ENCODE results near the gene NRL.

The NRL gene

GRCh38 chr14:24098927-24099813 is 15.6 kb downstream of the NRL start:
- DNase-seq, result no peak

- no peak for DNase-seq
Measured at GRCh38 chr14:24098229-24098926, 16.4 kb downstream of the NRL start.

- no peak for DNase-seq
Measured at GRCh38 chr14:24096545-24097181, 18.1 kb downstream of the NRL start.

GRCh38 chr14:24095271-24096068 is 19.3 kb downstream of the NRL start:
- DNase-seq, result no peak

GRCh38 chr14:24094841-24095270 is 19.9 kb downstream of the NRL start:
- DNase-seq, result no peak

- peak; percentile 63 for DNase-seq
Measured at GRCh38 chr14:24093901-24094840, 20.6 kb downstream of the NRL start, which contains the start of gene PCK2. PCK2 (plus strand) TSS chr14:24094311; CDS start chr14:24094406, 95 bp downstream.

- no peak for DNase-seq
Measured at GRCh38 chr14:24093207-24093900, 21.4 kb downstream of the NRL start.

- no peak for DNase-seq
Measured at GRCh38 chr14:24092505-24093206, 22.1 kb downstream of the NRL start.

- DNase-seq, result no peak
Measured at GRCh38 chr14:24092110-24092504, 22.6 kb downstream of the NRL start.

- DNase-seq, result no peak
Measured at GRCh38 chr14:24089890-24090289, 24.9 kb downstream of the NRL start.

- DNase-seq, result no peak
Measured at GRCh38 chr14:24088095-24088494, 26.7 kb downstream of the NRL start.

GRCh38 chr14:24087004-24087403 is 27.7 kb downstream of the NRL start:
- DNase-seq, result no peak

- DNase-seq, result no peak
Measured at GRCh38 chr14:24086193-24086955, 28.4 kb downstream of the NRL start.

GRCh38 chr14:24085215-24085614 is 29.5 kb downstream of the NRL start:
- DNase-seq, result no peak

GRCh38 chr14:24084440-24084839 is 30.3 kb downstream of the NRL start:
- no peak for DNase-seq

- DNase-seq, result no peak
Measured at GRCh38 chr14:24083462-24083861, 31.3 kb downstream of the NRL start.

GRCh38 chr14:24082411-24083080 is 32.2 kb downstream of the NRL start:
- DNase-seq, result no peak

GRCh38 chr14:24081739-24082211 is 33.0 kb downstream of the NRL start:
- DNase-seq, result no peak

All from effector CD4-positive, alpha-beta T cell (primary cell).